Activated T-helper 1 cell treated with Interleukin-2 at 50 U/mL for 16 hours (primary cell): ENCODE data around the gene SELENOO.
"Not testable (repeated sequence)": the region's sequence is repeated elsewhere in the genome, so short reads cannot be mapped to it uniquely, and the experiment has no call there.

ENCODE experiments used
- DNase-seq: peaks from one replicate; pipeline ENCODE4 v3.0.0-alpha.2; 2020; ENCODE audit warnings: low read depth

Gene SELENOO

GRCh38 chr22:50200461-50201190 is at the start of gene SELENOO:
SELENOO (plus strand) TSS chr22:50201011; CDS start chr22:50201037, 26 bp downstream.
- DNase-seq = peak; percentile 84

GRCh38 chr22:50151571-50152537 is 49.0 kb upstream of the SELENOO start:
- no peak for DNase-seq

- DNase-seq = no peak
These were observed 47.6 kb upstream of the SELENOO start for GRCh38 chr22:50153056-50153755.

- no peak for DNase-seq
These were observed 47.1 kb upstream of the SELENOO start for GRCh38 chr22:50153756-50154140.

GRCh38 chr22:50157709-50158375 is 43.0 kb upstream of the SELENOO start:
- no peak for DNase-seq

- DNase-seq = no peak
These were observed 39.9 kb upstream of the SELENOO start for GRCh38 chr22:50160947-50161346.

- DNase-seq = no peak
These were observed 39.1 kb upstream of the SELENOO start for GRCh38 chr22:50161508-50162390.

GRCh38 chr22:50162391-50162956 is 38.3 kb upstream of the SELENOO start:
- no peak for DNase-seq

GRCh38 chr22:50165436-50166123 is 35.2 kb upstream of the SELENOO start:
- no peak for DNase-seq

GRCh38 chr22:50167689-50168489 is 32.9 kb upstream of the SELENOO start:
- DNase-seq = no peak

GRCh38 chr22:50168490-50169180 is 32.2 kb upstream of the SELENOO start:
- DNase-seq = not testable (repeated sequence)

- DNase-seq = no peak
These were observed 31.5 kb upstream of the SELENOO start for GRCh38 chr22:50169181-50169759.

GRCh38 chr22:50169774-50170341 is 31.0 kb upstream of the SELENOO start:
- DNase-seq = no peak

GRCh38 chr22:50170453-50171318 is 30.1 kb upstream of the SELENOO start, which contains the start of gene PANX2:
PANX2 (plus strand) TSS chr22:50170731; CDS start chr22:50170731, 0 bp downstream.
- DNase-seq = no peak

GRCh38 chr22:50171319-50171964 is 29.4 kb upstream of the SELENOO start:
- no peak for DNase-seq

- no peak for DNase-seq
These were observed 28.8 kb upstream of the SELENOO start for GRCh38 chr22:50171965-50172421.
